ENCODE results near the gene NCKIPSD. TPM values are rescaled to one million over a fixed set of nuclear protein-coding genes. Genes with fewer than 3 reads are reported as not detected.

NCKIPSD gene
- total RNA-seq, 2 experiments from 2014 or later = 27.3 to 28.7 TPM

DNA sequence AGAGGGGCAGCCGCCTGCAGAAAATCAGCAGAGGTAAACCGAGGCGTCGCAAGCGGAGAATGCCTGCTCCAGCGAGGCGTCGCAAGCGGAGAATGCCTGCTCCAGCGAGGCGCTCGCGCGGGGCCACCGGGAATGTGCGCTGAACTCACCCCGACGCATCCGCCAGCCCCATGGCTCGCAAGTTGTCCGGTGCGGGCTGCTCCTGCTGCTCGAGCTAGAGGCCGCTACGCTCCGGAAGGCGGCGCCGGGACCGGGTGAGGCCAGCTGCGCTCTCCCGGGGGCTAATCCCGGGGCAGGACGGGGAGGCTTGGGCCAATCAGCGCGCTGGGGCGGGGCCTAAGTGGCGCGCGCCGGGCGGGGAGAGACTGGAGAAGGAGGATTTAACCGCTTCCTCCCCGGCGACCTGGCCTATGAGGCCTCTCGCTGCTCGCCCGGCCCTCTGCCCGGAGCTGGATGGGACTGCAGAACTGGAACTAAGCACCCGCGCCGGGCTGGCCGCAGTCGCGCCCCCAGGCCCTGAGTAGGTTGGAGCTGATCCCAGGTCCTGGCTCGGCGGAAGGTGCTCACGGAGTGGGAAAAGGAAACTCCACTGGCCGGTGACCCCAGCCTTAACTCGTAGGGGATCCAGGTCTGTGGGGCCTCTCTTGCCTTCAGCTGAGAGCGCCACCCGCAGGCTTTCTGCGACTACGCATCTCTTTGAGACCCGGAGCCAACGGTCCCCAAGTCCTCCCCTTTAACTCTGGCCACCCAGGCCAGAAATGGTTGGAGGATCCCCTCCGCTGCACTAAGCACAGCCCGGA, 50.3 kb downstream of the NCKIPSD start, which contains the start of gene SLC26A6:
Gene SLC26A6 (minus strand): TSS at position 240 of the 800 bp plus-strand sequence. CDS start 68 bp downstream, at position 172.
- Mint-ChIP-seq H3K27me3 (ENCODE audit: low read depth) (no peaks in the 10 kb centered on the region), H3K36me3 (ENCODE audit: low read depth) (peaks cover 3% of the 10 kb centered on the region), H3K9me3 (no peaks in the 10 kb centered on the region), H3K4me1 (ENCODE audit: low read depth) (peaks cover 18% of the 10 kb centered on the region), H3K27ac (peak within 1 kb of the TSS; percentile 69), H3K4me3 (peak within 1 kb of the TSS; percentile 89)
- intact Hi-C loops (cut with micrococcal nuclease) = loop anchor here (1.0 to 10.0 kb wide), 6 partner anchors 21 to 191 kb away; partner anchors contain the start of genes ATRIP, CCDC51, NCKIPSD and TMA7
- DNase-seq = peak; percentile 97
- CTCF ChIA-PET = interaction anchor here (0.6 to 3.9 kb wide), 16 partner anchors 12 to 1709 kb away, joined by 3 to 22 read pairs (median 4); partner anchors contain the start of genes PRKAR2A and UQCRC1

- CTCF ChIA-PET = interaction anchor here (0.6 to 3.9 kb wide), 10 partner anchors 11 to 1710 kb away, joined by 3 to 22 read pairs (median 5); partner anchors contain the start of genes PRKAR2A and UQCRC1
- H3K27me3 Mint-ChIP-seq (ENCODE audit: low read depth) = no peaks in the 10 kb centered on the region
- intact Hi-C loops (cut with micrococcal nuclease) = loop anchor here (1.0 to 10.0 kb wide), 6 partner anchors 22 to 190 kb away; partner anchors contain the start of genes ATRIP, CCDC51, NCKIPSD and TMA7
- peak overlapping the region; percentile 89 for H3K4me3 Mint-ChIP-seq
- H3K36me3 Mint-ChIP-seq (ENCODE audit: low read depth) = peaks cover 5% of the 10 kb centered on the region
- H3K4me1 Mint-ChIP-seq (ENCODE audit: low read depth) = peaks cover 18% of the 10 kb centered on the region
- no peak overlapping the region for H3K27ac Mint-ChIP-seq
- peak; percentile 39 for DNase-seq
- H3K9me3 Mint-ChIP-seq = no peaks in the 10 kb centered on the region
Measured at GRCh38 chr3:48634661-48635221, 51.0 kb downstream of the NCKIPSD start.

- Mint-ChIP-seq H3K27ac (no peak overlapping the region), H3K4me1 (ENCODE audit: low read depth) (peaks cover 18% of the 10 kb centered on the region), H3K9me3 (no peaks in the 10 kb centered on the region), H3K36me3 (ENCODE audit: low read depth) (peaks cover 5% of the 10 kb centered on the region), H3K27me3 (ENCODE audit: low read depth) (no peaks in the 10 kb centered on the region), H3K4me3 (peak overlapping the region; percentile 89)
- CTCF ChIA-PET = interaction anchor here (1.0 to 3.9 kb wide), 5 partner anchors 21 to 198 kb away, joined by 3 to 22 read pairs (median 8); partner anchors contain the start of genes PFKFB4 and UQCRC1
- intact Hi-C loops (cut with micrococcal nuclease) = loop anchor here (2.0 to 10.0 kb wide), 3 partner anchors 51 to 189 kb away; partner anchors contain the start of genes ATRIP, CCDC51, NCKIPSD and TMA7
- DNase-seq = no peak
Measured at GRCh38 chr3:48633743-48634142, 52.0 kb downstream of the NCKIPSD start.

DNA sequence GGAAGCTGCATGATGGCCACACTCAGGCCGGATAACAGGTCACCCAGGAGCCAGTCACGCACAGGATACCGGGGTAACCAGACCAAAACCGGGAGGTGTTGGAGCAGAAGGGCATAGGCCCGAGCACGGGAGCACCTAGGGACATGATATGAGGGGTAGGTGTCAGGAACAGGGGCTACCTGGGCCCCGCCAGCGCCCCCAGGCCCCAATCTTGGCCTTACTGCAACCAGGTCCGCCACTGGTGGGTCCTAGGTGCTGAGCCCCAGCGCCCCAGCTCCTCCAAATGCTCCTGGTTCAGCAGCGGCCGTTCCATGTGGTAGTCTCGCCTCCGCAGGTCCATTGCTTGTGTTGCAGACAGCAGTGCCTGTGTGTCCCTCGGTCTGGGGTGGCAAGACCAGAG, 52.5 kb downstream of the NCKIPSD start:
- no peak overlapping the region for H3K4me3 Mint-ChIP-seq
- peaks cover 18% of the 10 kb centered on the region for H3K4me1 Mint-ChIP-seq (ENCODE audit: low read depth)
- CTCF ChIA-PET = interaction anchor here (1.0 to 3.9 kb wide), 4 partner anchors 23 to 197 kb away, joined by 3 to 10 read pairs (median 6); partner anchors contain the start of genes PFKFB4 and UQCRC1
- intact Hi-C loops (cut with micrococcal nuclease) = loop anchor here (10.0 kb wide), 1 partner anchor 188 kb away; the partner anchor contains the start of genes ATRIP, CCDC51 and TMA7
- H3K36me3 Mint-ChIP-seq (ENCODE audit: low read depth) = peaks cover 5% of the 10 kb centered on the region
- no peak overlapping the region for H3K27ac Mint-ChIP-seq
- DNase-seq = no peak
- H3K27me3 Mint-ChIP-seq (ENCODE audit: low read depth) = no peaks in the 10 kb centered on the region
- no peaks in the 10 kb centered on the region for H3K9me3 Mint-ChIP-seq

DNA sequence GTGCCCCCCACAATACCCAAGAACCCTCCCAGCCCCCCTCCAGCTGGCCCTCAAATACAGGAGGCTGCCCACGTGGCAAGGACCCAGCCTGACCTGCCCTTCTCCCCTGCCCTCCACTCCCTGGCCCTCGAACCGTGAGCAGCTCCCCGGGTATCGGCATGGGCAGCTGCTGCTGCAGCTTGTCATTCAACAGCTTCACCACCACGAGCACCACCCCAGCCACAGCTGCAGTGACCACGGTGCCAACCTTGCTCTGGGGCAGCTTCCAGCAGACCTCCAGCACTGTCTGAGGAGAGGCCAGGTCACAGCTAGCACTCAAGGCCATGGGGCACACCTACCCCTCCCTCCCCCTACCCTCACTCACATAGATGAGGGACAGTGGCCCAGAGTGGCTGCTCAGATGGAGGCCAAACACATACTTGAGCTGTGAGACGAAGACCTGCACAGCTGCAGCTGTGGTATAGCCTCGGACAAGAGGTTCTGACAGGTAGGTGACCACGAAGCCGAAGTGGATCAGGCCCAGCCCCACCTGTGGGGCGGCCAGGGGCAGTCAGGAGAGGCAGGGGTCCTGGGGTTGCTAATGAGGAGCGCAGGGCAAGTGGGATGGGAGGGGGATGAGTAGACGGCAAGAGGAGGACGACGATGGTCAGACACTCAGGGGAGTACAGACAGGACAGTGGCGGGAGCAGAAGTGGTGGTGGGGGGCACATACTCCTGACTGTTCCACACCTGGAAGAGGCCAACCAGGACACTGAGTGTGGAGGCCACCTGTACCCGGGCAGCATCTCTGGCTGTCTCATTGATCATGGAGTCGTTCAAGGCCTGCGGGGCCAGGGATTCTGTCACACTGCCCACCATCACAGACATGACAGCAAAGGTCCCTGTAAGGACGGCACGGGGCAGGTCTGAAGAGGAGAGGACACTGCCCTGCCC, 53.9 kb downstream of the NCKIPSD start:
- no peak for DNase-seq
- no peak overlapping the region for H3K4me3 Mint-ChIP-seq
- H3K36me3 Mint-ChIP-seq (ENCODE audit: low read depth) = peaks cover 13% of the 10 kb centered on the region
- peaks cover 15% of the 10 kb centered on the region for H3K4me1 Mint-ChIP-seq (ENCODE audit: low read depth)
- no peaks in the 10 kb centered on the region for H3K27me3 Mint-ChIP-seq (ENCODE audit: low read depth)
- no peak overlapping the region for H3K27ac Mint-ChIP-seq
- intact Hi-C loops (cut with micrococcal nuclease) = loop anchor here (10.0 kb wide), 1 partner anchor 187 kb away; the partner anchor contains the start of genes ATRIP, CCDC51 and TMA7
- CTCF ChIA-PET = no interaction called here
- no peaks in the 10 kb centered on the region for H3K9me3 Mint-ChIP-seq

GRCh38 chr3:48630833-48631232, 54.9 kb downstream of the NCKIPSD start:
- Mint-ChIP-seq H3K27me3 (ENCODE audit: low read depth) (no peaks in the 10 kb centered on the region), H3K4me1 (ENCODE audit: low read depth) (peaks cover 9% of the 10 kb centered on the region), H3K4me3 (no peak overlapping the region), H3K9me3 (no peaks in the 10 kb centered on the region), H3K27ac (no peak overlapping the region), H3K36me3 (ENCODE audit: low read depth) (peaks cover 15% of the 10 kb centered on the region)
- CTCF ChIA-PET = no interaction called here
- intact Hi-C loops (cut with micrococcal nuclease) = loop anchor here (10.0 kb wide), 1 partner anchor 186 kb away; the partner anchor contains the start of genes ATRIP, CCDC51 and TMA7
- DNase-seq = no peak

GRCh38 chr3:48630407-48630806, 55.3 kb downstream of the NCKIPSD start:
- Mint-ChIP-seq H3K27me3 (ENCODE audit: low read depth) (no peaks in the 10 kb centered on the region), H3K27ac (no peak overlapping the region), H3K4me1 (ENCODE audit: low read depth) (peaks cover 7% of the 10 kb centered on the region), H3K4me3 (no peak overlapping the region), H3K9me3 (no peaks in the 10 kb centered on the region), H3K36me3 (ENCODE audit: low read depth) (peaks cover 15% of the 10 kb centered on the region)
- CTCF ChIA-PET = no interaction called here
- intact Hi-C loops (cut with micrococcal nuclease) = loop anchor here (10.0 kb wide), 1 partner anchor 186 kb away; the partner anchor contains the start of genes ATRIP, CCDC51 and TMA7
- no peak for DNase-seq

GRCh38 chr3:48629894-48630293, 55.8 kb downstream of the NCKIPSD start:
- H3K27ac Mint-ChIP-seq = no peak overlapping the region
- H3K4me1 Mint-ChIP-seq (ENCODE audit: low read depth) = peaks cover 7% of the 10 kb centered on the region
- DNase-seq = no peak
- peaks cover 15% of the 10 kb centered on the region for H3K36me3 Mint-ChIP-seq (ENCODE audit: low read depth)
- no peak overlapping the region for H3K4me3 Mint-ChIP-seq
- CTCF ChIA-PET = no interaction called here
- no peaks in the 10 kb centered on the region for H3K9me3 Mint-ChIP-seq
- H3K27me3 Mint-ChIP-seq (ENCODE audit: low read depth) = no peaks in the 10 kb centered on the region
- intact Hi-C loops (cut with micrococcal nuclease) = loop anchor here (10.0 kb wide), 1 partner anchor 185 kb away; the partner anchor contains the start of genes ATRIP, CCDC51 and TMA7

- DNase-seq = no peak
- no peaks in the 10 kb centered on the region for H3K27me3 Mint-ChIP-seq (ENCODE audit: low read depth)
- no peak overlapping the region for H3K4me3 Mint-ChIP-seq
- H3K4me1 Mint-ChIP-seq (ENCODE audit: low read depth) = peaks cover 6% of the 10 kb centered on the region
- H3K27ac Mint-ChIP-seq = no peak overlapping the region
- no peaks in the 10 kb centered on the region for H3K9me3 Mint-ChIP-seq
- peaks cover 15% of the 10 kb centered on the region for H3K36me3 Mint-ChIP-seq (ENCODE audit: low read depth)
- CTCF ChIA-PET = no interaction called here
- intact Hi-C loops (cut with micrococcal nuclease) = no loop called here
Measured at GRCh38 chr3:48628277-48629017, 57.3 kb downstream of the NCKIPSD start.

DNA sequence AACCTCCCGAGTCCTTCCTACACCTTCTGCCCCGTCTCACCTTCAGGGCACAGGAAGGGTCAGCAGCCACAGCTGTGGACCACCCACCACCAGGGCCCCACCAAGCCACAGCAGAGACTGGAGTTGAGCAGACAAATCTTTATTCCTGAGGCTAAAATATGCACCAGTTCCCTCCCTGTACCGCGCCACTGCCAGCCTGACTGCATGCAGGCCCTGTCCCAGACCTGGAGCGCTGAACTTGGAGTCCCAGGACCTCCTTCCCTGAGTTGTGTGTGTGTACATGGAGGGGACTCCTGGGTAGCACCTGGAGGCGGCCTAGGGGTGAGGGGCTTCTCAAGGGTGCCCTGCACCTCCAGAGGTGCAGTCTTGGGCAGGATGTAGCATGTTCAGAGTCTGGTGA, 60.1 kb downstream of the NCKIPSD start:
- intact Hi-C loops (cut with micrococcal nuclease) = no loop called here
- H3K9me3 Mint-ChIP-seq = no peaks in the 10 kb centered on the region
- no peaks in the 10 kb centered on the region for H3K27me3 Mint-ChIP-seq (ENCODE audit: low read depth)
- peaks cover 6% of the 10 kb centered on the region for H3K4me1 Mint-ChIP-seq (ENCODE audit: low read depth)
- H3K36me3 Mint-ChIP-seq (ENCODE audit: low read depth) = peaks cover 15% of the 10 kb centered on the region
- no peak overlapping the region for H3K4me3 Mint-ChIP-seq
- H3K27ac Mint-ChIP-seq = no peak overlapping the region
- no peak for DNase-seq
- CTCF ChIA-PET = interaction anchor here (0.6 to 3.7 kb wide), 2 partner anchors 10 to 113 kb away, joined by 3 to 16 read pairs; partner anchors contain the start of gene SLC26A6

DNA sequence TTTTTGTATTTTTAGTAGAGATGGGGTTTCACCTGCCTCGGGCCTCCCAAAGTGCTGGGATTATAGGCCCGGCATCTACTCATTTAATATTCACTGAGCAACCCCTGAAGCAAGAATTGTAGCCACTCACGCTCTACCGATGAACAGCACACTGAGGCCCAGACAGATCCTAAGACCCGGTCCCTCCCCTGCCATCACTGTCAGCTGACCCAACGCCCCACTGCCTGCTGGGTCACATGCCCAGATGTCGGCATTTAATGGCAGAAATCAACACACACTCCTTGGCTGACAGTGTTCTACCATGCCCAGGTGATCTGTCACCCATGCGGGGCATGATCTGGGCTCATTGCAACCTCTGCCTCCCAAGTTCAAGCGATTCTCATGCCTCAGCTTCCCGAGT, 60.9 kb downstream of the NCKIPSD start:
- Mint-ChIP-seq H3K27me3 (ENCODE audit: low read depth) (no peaks in the 10 kb centered on the region), H3K27ac (no peak overlapping the region), H3K9me3 (no peaks in the 10 kb centered on the region), H3K4me3 (no peak overlapping the region), H3K4me1 (ENCODE audit: low read depth) (peaks cover 6% of the 10 kb centered on the region), H3K36me3 (ENCODE audit: low read depth) (peaks cover 13% of the 10 kb centered on the region)
- intact Hi-C loops (cut with micrococcal nuclease) = no loop called here
- CTCF ChIA-PET = interaction anchor here (1.4 to 3.7 kb wide), 2 partner anchors 11 to 62 kb away, joined by 4 to 16 read pairs; partner anchors contain the start of gene SLC26A6
- DNase-seq = no peak
